Measurements from ENCODE around the gene DENND11.
"Not testable (repeated sequence)": the region's sequence is repeated elsewhere in the genome, so short reads cannot be mapped to it uniquely, and the experiment has no call there.

Gene DENND11

GRCh38 chr7:141695803-141696289 is 6.1 kb downstream of the DENND11 start:
- Histone ChIP-seq H3K36me3 (ENCODE audit: insufficient read depth, low read length) (no peaks in the 10 kb centered on the region), H3K4me3 (no peak overlapping the region), H3K9me3 (ENCODE audit: low read depth, low read length) (no peaks in the 10 kb centered on the region), H3K9ac (ENCODE audit: insufficient read length) (no peak overlapping the region), H3K27ac (no peak overlapping the region)
- no peak for DNase-seq (ENCODE audit: low read depth, low spot score)
- no peak for TF ChIP-seq EZH2 (IDR thresholded peaks at IDR 0.05)

DNA sequence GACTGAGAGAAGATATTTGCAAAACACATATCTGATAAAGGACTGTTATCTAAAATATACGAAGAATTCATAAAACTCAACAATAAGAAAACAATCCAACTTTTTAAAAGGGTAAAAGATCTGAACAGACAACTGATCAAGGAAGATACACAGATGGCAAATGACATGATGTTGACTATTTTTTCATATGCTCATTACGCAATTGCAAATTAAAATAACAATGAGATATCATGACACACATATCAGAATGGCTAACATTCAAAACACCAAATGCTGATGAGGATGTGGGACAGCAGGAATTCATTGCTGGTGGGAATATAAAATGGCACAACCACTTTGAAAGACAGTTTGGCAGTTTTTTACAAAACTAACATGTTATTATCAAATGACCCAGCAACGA is 8.9 kb downstream of the DENND11 start:
- no peaks in the 10 kb centered on the region for H3K36me3 ChIP-seq (ENCODE audit: insufficient read depth, low read length)
- DNase-seq (ENCODE audit: low read depth, low spot score): no peak
- no peak overlapping the region for H3K9ac ChIP-seq (ENCODE audit: insufficient read length)

DNA sequence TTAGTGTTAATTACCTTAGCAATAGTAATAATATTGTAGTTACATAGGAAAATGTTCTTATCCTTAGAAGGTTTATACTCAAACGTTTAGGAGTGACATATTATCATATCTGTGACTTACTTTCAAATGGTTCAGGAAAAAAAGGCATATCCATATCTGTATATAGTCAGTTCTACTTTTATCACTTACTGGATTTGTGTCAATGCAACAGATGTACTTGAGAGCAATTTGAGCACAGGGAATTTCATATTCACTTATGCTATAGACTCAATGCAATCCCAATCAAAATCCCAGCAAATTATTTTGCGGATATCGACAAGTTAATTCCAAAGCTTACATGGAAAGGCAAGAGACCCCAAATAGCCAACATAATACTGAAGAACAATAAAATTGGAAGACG is 10.0 kb downstream of the DENND11 start:
- DNase-seq (ENCODE audit: low read depth, low spot score): no peak
- no peak for TF ChIP-seq FOXP2 (optimal IDR thresholded peaks at IDR 0.05; ENCODE audit: control extremely low read depth, extremely low read length, insufficient read depth)
- Histone ChIP-seq H3K9ac (ENCODE audit: insufficient read length) (no peak overlapping the region), H3K36me3 (ENCODE audit: insufficient read depth, low read length) (no peaks in the 10 kb centered on the region), H3K4me3 (no peak overlapping the region), H3K27ac (no peak overlapping the region), H3K9me3 (ENCODE audit: low read depth, low read length) (no peaks in the 10 kb centered on the region)

More for the DNA sequence above, 8.9 kb downstream of the DENND11 start:
- no peak overlapping the region for H3K27ac ChIP-seq
- TF ChIP-seq POLR2AphosphoS5 (IDR thresholded peaks at IDR 0.05; ENCODE audit: borderline replicate concordance, low read depth, low read length): no peak
- TF ChIP-seq EZH2 (IDR thresholded peaks at IDR 0.05): no peak
- TF ChIP-seq FOXP2 (optimal IDR thresholded peaks at IDR 0.05; ENCODE audit: control extremely low read depth, extremely low read length, insufficient read depth): no peak
- H3K9me3 ChIP-seq (ENCODE audit: low read depth, low read length): no peaks in the 10 kb centered on the region
- H3K4me3 ChIP-seq: no peak overlapping the region

DNA sequence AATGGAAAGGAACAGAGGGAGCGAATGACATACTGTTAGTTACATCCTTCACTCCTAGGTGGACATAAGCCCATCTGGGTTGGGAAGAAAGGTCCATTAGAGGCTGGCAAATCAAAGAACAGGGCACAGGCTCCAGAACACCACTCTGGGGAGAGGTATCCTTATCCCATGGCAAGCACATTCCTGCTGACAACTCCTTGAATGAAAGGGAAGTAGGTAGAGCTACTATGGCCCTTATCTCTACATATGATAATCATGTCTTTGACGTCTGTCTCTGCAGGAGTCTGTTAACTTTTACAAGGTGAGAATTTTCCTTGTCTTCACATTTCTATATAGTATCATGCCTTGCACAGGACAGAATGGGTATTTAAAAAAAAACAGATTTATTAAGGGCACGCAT is 10.4 kb downstream of the DENND11 start:
- no peak for DNase-seq (ENCODE audit: low read depth, low spot score)
- Histone ChIP-seq H3K9me3 (ENCODE audit: low read depth, low read length) (no peaks in the 10 kb centered on the region), H3K27ac (no peak overlapping the region), H3K9ac (ENCODE audit: insufficient read length) (no peak overlapping the region), H3K4me3 (no peak overlapping the region), H3K36me3 (ENCODE audit: insufficient read depth, low read length) (no peaks in the 10 kb centered on the region)
- TF ChIP-seq POLR2AphosphoS5 (IDR thresholded peaks at IDR 0.05; ENCODE audit: borderline replicate concordance, low read depth, low read length) (no peak), EZH2 (IDR thresholded peaks at IDR 0.05) (no peak), FOXP2 (optimal IDR thresholded peaks at IDR 0.05; ENCODE audit: control extremely low read depth, extremely low read length, insufficient read depth) (no peak)

DNA sequence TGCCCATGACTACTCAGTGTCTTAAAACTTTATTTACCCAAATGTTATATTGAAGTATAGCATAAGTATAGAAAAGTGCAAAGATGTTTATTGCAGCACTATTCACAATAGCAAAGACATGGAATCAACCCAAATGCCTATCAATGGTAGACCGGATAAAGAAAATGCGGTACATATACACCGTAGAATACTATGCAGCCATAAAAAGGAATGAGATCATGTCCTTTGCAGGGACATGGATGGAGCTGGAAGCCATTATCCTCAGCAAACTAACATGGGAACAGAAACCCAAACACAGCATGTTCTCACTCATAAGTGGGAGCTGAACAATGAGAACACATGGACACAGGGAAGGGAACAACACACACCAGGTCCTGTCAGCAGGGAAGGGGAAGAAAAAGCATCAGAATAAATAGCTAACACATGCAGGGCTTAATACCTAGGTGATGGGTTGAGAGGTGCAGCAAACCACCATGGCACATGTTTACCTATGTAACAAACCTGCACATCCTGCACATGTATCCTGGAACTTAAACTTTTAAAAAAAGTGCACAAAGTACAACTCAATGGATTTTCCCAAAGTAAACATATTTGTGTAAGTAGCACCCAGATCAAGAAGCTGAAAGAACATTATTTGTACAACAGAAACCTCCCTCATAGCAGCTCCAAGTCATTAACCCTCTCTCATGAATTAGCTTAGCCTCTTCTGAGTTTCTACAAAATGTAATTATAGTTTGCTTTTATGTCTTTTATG is 12.7 kb downstream of the DENND11 start:
- H3K4me3 ChIP-seq; H3K36me3 ChIP-seq (ENCODE audit: insufficient read depth, low read length); H3K27ac ChIP-seq; DNase-seq (ENCODE audit: low read depth, low spot score); H3K9ac ChIP-seq (ENCODE audit: insufficient read length); H3K9me3 ChIP-seq (ENCODE audit: low read depth, low read length): not testable (repeated sequence)

DNA sequence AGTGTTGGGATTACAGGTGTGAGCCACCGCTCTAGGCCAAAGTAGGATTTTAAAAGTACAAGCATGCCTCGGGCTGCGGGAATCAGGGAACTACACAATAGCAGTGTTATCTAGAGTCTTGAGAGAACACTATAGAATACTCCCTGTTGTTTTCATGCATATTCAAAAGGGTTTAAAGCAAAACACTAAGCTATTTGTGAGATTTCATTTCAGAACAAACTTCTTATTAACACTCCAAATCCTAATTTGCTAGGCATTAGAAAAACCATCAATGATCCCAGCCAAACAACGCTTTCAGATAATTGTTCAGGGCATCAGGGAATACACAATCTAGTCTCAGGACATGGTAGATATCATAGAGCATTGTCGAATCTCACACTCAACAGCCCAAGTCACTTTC is 13.9 kb downstream of the DENND11 start:
- Histone ChIP-seq H3K9ac (ENCODE audit: insufficient read length) (no peak overlapping the region), H3K27ac (no peak overlapping the region), H3K9me3 (ENCODE audit: low read depth, low read length) (no peaks in the 10 kb centered on the region), H3K4me3 (no peak overlapping the region), H3K36me3 (ENCODE audit: insufficient read depth, low read length) (peaks cover 4% of the 10 kb centered on the region)
- DNase-seq (ENCODE audit: low read depth, low spot score): no peak
- TF ChIP-seq EZH2 (IDR thresholded peaks at IDR 0.05): no peak

DNA sequence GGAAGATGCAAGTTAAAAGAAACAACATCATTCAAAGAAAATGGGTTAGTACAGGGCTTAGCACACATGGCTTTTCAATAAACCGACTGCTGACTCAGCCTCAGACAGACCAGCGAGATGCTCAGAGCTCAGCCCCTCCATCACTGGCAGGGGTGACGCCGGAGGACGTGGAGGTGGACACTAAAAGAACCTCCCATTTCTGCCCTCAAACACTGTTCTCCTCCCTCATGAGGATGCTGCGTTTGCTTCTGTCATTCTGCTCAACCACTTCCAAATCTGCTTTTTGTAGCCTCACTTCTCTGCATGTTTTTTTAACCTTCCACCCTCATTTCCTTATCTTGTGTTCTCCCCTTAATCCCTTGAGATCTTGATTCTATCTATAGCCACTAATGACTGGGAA is 15.3 kb downstream of the DENND11 start:
- no peak overlapping the region for H3K4me3 ChIP-seq
- H3K9ac ChIP-seq (ENCODE audit: insufficient read length): no peak overlapping the region
- no peak for TF ChIP-seq FOXP2 (optimal IDR thresholded peaks at IDR 0.05; ENCODE audit: control extremely low read depth, extremely low read length, insufficient read depth)
- no peak for TF ChIP-seq EZH2 (IDR thresholded peaks at IDR 0.05)
- TF ChIP-seq POLR2AphosphoS5 (IDR thresholded peaks at IDR 0.05; ENCODE audit: borderline replicate concordance, low read depth, low read length): no peak
- no peak for DNase-seq (ENCODE audit: low read depth, low spot score)
- no peaks in the 10 kb centered on the region for H3K9me3 ChIP-seq (ENCODE audit: low read depth, low read length)
- no peak overlapping the region for H3K27ac ChIP-seq
- H3K36me3 ChIP-seq (ENCODE audit: insufficient read depth, low read length): peaks cover 4% of the 10 kb centered on the region

DNA sequence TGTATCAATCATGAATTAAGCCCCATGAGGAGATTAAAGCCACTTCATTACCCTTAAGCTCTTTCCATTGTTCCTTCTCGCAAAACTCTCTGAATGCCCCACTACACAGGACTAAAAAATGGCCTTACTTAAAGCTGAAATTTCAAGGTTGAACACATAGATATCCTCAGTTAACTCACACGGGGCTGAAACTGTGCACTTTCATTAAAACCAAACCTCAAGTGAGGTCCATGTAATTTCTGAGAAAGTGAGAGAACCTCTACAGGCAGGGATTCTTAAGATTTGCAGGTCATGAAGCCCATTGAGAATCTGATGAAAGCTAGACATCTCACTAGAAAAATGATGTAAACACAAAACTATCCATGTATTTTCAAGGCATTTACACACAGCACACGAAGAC is 15.9 kb downstream of the DENND11 start:
- Histone ChIP-seq H3K27ac (no peak overlapping the region), H3K9me3 (ENCODE audit: low read depth, low read length) (no peaks in the 10 kb centered on the region), H3K4me3 (no peak overlapping the region), H3K9ac (ENCODE audit: insufficient read length) (no peak overlapping the region), H3K36me3 (ENCODE audit: insufficient read depth, low read length) (peaks cover 4% of the 10 kb centered on the region)
- TF ChIP-seq POLR2AphosphoS5 (IDR thresholded peaks at IDR 0.05; ENCODE audit: borderline replicate concordance, low read depth, low read length): no peak
- no peak for TF ChIP-seq EZH2 (IDR thresholded peaks at IDR 0.05)
- no peak for TF ChIP-seq FOXP2 (optimal IDR thresholded peaks at IDR 0.05; ENCODE audit: control extremely low read depth, extremely low read length, insufficient read depth)
- no peak for DNase-seq (ENCODE audit: low read depth, low spot score)

DNA sequence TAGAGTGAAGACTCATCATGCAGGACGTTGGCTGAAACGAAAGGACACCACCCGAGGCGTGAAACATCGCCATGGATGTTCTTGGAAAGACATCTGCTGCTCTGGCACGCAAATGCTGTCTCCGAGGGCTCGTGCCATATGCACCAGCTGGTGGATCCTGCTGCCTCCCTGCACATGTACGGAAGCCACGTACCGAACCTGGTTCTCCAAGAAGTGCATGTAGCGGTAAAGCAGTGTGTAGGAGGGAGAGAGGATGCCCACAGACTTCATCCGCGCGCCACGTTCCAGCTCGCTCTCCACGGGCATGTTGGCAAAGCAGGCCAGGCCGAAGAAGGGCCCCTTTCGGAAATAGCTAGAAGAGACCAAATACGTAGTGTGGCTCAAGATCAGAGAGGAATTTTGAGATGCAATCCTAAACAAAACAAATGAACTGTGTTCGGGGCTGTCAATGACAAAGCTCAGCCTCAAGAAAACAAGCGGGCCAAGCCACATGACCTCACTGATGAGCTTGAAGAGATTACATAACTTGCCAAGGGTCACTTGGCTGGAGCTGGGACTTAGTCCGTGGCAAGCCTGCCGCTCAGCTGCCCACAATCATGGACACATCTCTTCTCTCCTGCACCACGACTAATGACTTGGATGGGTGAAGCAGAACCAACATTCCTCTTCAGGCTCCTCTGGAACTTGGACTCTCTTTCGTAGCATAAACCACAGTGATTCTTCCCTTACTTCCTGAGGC is 16.5 kb downstream of the DENND11 start:
- Histone ChIP-seq H3K9ac (ENCODE audit: insufficient read length) (no peak overlapping the region), H3K9me3 (ENCODE audit: low read depth, low read length) (no peaks in the 10 kb centered on the region), H3K36me3 (ENCODE audit: insufficient read depth, low read length) (peaks cover 4% of the 10 kb centered on the region), H3K27ac (no peak overlapping the region), H3K4me3 (no peak overlapping the region)
- TF ChIP-seq POLR2AphosphoS5 (IDR thresholded peaks at IDR 0.05; ENCODE audit: borderline replicate concordance, low read depth, low read length): no peak
- no peak for TF ChIP-seq EZH2 (IDR thresholded peaks at IDR 0.05)
- no peak for TF ChIP-seq FOXP2 (optimal IDR thresholded peaks at IDR 0.05; ENCODE audit: control extremely low read depth, extremely low read length, insufficient read depth)
- DNase-seq (ENCODE audit: low read depth, low spot score): no peak
